Caki2 (cell line): ENCODE results near the gene KIF22. TPM values are rescaled to one million over a fixed set of nuclear protein-coding genes. Genes with fewer than 3 reads are reported as not detected.
"Not testable (repeated sequence)": the region's sequence is repeated elsewhere in the genome, so short reads cannot be mapped to it uniquely, and the experiment has no call there.

Source experiments
- DNase-seq: peaks from one replicate; pipeline ENCODE4 v3.0.0-alpha.2; 2015; ENCODE audit warnings: low read depth
- in situ Hi-C: cut with HindIII; loops from 2 replicates; pipeline ENCODE4 v1.10.0; 2016; ENCODE audit warnings: low sequenced_read_pairs, low pct_unique_long_range_greater_than_20kb, mixed read lengths
- total RNA-seq: library from RNA; depleted of rRNA; stranded (reverse); fragments of >200 nt; shearing (Covaris generic); gene quantifications from 2 replicates; pipeline ENCODE4 v1.2.3, GENCODE V29; 2014; ENCODE audit warnings: low replicate concordance; rRNA removed

KIF22 gene
- total RNA-seq = 168 and 188 TPM in 2 replicates

DNA sequence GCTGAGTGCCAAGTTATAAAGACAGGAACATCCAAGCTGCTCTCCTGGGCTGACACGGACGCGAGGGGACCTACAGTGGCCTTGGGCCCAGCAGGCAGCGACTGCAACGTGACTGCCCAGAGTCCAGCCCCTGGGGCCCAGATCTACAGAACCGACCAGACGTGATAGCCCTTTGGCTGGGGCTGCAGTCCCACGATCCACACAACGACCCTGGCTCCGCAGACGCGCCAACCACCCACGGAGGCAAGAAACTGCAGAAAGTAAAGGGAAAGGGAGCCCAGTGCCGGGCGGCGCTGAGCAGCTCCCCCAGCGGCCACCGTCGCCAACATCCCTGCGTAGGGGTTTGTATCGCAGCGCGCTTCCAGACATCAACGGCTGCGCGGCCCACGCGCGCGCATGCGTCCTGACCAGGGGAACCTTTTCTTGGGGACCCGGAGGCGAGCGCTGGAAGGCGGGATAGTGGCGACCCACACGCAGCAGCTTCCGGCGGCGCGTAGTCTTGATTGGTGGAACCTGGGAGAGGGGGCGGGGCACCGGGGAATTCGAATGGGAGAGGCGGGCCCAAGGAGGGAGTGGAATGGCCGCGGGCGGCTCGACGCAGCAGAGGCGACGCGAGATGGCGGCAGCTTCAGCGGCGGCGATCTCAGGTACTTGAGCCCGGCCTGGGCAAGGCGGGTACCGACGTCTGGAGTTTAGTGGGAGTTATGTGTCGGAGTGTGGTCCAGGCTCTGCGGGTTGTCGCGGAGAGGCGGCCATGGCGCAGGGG is at the start of gene KIF22:
KIF22 (plus strand) TSS at position 569 of the 766 bp plus-strand sequence; CDS start at position 578, 9 bp downstream.
- DNase-seq = peak; percentile 99
- in situ Hi-C loops = no loop called here

DNA sequence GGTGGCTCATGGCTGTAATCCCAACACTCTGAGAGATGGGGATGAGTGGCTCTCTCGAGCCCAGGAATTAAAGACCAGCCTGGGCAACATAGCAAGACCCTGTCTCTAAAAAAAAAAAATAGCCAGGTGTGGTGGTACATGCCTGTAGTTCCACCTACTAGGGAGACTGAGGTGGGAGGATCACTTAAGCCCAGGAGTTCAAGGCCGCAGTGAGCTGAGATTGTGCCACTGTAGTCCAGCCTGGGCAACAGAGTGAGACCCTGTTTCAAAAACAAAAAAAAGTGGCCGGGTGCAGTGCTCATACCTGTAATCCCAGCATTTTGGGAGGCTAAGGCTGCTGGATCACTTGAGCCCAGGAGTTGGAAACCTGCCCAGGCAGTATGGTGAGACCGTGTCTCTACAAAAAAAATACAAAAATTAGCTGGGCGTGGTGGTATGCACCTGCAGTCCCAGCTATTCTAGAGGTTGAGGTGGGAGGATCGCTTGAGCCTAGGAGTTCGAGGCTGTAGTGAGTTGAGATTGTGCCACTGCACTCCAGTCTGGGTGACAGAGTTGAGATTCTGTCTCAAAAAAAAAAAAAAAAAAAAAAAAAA is 47.8 kb upstream of the KIF22 start:
- in situ Hi-C loops = no loop called here
- DNase-seq = no peak

DNA sequence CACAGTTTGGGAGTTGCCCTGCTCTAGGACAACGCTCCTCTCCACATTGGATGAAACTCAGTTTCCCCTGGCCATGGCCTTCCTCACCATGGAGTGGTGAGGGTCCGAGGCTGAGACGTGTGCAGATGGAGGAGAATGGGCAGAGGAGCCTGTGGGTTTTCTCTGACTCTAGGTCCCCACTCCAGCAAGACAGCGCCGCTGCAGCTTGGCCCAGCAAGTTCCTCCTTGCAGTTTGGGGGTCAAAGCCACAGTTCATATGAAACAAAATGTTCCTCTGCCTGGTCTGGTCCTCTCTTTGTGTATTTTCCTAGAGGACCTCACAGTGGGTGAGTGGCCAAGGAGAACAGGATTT is 47.1 kb upstream of the KIF22 start:
- in situ Hi-C loops = no loop called here
- DNase-seq = no peak

DNA sequence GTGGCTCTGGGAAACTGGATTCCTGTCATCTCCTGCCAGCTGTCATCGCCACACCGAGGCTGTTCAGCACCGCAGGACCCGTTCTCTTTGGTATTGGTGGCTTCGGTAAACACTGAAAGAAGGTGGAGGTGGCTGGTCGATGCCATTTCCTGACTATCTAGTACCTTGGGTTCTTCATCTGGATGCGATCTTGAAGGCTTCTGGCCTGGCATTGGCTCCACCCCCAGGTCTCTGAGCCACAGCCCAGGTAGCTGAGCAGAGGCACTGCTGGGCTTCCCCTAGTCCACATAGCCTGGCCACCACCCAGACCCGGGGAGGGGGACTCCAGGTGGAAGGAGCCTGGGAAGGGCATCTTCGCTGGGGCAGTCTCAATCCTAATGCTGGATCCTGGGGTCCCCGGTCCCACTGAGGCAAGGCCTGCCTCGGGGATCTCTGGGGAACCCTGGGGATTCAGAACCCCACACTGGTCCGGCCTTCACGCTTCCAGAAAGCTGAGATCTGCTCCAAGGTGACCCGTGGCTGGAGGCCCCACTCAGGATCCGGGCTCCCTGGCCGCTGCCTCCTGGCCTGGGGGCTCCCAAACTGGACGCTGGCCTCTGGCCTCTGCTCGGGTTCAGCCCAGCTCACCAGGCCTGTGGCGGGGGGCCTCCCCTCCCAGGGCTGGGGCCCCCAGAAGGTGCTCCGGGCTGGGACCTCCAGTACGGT is 46.6 kb upstream of the KIF22 start:
- in situ Hi-C loops = no loop called here
- DNase-seq = no peak

DNA sequence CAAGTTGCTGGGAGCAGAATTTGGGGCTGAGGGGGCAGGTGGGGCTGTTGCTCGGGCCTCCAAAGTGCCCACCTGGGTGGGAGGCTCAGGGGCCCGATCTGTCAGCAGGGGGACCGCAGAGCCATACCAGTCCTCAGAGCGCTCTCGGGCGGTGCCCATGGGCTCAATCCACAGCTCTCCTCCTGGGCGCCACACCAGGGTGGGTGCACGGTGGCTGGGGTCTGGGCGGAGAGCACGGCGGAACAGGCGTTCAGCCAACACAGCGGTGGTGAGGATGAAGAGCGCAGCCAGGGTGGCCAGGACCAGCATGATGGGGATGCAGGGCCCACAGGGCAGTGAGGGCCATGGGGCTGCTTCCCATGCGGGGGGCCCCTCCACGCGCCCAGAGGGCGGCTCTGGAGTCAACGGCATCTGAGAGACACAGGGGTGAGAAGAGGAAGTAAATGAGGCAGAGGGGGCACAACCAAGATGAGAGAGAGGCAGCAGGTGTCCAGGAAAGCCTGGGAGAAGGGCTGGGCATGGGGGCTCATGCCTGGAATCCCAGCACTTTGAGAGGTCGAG is 45.9 kb upstream of the KIF22 start:
- in situ Hi-C loops = no loop called here
- no peak for DNase-seq

DNA sequence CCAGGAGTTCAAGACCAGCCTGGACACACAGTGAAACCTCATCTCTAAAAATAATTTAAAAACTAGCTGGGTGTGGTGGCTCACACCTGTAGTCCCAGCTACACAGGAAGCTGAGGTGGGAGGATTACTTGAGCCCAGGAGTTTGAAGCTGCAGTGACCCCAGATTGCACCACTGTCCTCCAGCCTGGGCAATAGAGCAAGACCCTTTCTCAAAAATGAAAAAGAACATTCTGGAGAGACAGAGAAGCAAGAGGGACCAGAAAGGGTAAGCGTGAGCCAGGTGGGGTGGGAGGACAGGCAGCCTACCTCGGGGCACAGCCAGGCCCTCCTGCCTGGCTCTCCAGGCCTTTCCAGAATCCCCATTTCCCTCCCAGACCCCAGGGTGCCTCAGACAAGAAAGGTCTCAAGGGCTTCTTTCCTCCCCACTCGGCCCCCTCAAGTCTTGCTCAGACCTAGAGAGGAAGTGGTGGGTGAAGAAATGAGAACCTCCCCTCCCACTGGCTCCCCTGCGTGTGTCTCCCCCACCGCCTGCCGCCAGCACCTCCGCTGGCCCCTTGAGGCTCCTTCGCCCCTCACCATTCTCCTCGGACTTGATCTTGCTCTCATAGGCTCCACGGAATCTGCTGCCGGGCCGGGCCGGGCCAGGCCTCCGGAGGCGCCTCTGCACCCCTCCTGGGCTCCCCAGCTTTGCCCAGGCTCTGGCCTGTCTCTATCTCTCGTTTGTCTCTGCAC is 45.3 kb upstream of the KIF22 start:
- in situ Hi-C loops = no loop called here
- no peak for DNase-seq

DNA sequence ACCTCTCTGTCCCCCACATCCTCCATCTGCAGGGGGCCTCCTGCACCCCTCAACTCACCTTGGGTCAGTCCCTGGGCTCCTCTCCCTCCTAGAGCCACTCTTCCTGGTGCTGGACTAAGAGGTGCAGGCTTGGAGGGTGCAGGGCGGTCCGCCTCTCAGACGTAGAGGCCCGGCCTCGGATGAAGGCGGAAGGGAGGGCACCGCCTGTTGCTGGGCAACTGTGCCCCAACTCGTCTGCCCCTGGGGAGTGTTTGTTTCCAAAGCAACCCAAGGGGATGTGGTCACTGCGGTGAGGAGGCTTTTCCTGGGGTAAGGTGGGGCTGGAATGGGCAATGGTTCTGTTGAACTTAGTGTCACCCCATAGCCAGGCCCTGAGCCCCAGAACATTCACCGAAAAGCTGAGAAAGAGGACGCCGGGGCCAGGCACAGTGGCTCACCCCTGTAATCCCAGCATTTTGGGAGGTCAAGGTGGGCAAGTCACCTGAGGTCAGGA is 44.7 kb upstream of the KIF22 start, which contains the start of gene C16orf54:
C16orf54 (minus strand) TSS at position 138 of the 493 bp plus-strand sequence. CDS start 1,039 bp downstream, outside the sequence.
- in situ Hi-C loops = no loop called here
- no peak for DNase-seq

DNA sequence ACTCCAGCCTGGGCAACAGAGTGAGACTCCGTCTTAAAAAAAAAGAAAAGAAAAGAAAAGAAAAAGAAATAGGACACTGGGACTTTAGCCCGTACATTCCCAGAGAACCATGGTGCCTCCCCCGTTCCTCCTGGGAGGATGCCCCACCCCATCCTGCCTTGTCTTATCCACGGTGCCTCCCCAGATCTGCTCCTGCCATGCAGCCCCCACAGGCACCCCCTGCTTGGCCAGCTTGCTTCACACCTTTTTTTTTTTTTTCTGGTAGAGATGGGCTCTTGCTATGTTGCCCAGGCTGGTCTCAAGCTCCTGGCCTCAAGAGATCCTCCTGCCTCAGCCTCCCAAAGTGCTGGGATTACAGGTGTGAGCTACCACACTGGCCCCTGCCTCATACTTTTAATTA is 44.0 kb upstream of the KIF22 start:
- DNase-seq, in situ Hi-C loops: not testable (repeated sequence)

DNA sequence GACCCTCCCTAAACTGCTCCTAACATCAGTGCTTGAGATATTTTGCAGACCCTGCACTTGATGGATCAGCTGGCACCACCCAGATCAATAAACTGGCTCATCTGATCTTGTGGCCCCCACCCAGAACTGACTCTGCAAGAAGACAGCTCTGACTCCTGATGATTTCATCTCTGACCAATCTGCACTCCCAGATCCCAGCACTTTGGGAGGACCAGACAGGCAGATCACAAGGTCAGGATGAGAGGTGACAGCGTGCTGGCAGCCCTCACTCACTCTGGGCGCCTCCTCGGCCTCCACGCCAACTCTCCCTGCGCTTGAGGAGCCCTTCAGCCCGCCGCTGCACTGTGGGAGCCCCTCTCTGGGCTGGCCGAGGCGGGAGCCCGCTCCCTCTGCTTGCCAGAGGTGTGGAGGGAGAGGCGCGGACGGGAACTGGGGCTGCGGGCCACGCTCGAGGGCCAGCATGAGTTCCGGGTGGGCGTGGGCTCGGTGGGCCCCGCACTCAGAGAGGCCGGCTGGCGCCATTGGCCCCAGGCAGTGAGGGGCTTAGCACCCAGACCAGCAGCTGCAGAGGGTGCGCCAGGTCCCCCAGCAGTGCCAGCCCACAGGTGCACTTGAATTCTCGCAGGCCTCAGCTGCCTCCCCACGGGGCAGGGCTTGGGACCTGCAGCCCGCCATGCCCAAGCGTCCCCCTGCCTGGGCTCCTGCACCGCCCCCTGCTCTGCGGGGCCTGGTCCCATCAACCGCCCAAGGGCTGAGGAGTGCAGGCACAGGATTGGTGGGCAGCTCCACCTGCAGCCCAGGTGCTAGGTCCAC is 42.4 kb upstream of the KIF22 start:
- in situ Hi-C loops = no loop called here
- DNase-seq = no peak

DNA sequence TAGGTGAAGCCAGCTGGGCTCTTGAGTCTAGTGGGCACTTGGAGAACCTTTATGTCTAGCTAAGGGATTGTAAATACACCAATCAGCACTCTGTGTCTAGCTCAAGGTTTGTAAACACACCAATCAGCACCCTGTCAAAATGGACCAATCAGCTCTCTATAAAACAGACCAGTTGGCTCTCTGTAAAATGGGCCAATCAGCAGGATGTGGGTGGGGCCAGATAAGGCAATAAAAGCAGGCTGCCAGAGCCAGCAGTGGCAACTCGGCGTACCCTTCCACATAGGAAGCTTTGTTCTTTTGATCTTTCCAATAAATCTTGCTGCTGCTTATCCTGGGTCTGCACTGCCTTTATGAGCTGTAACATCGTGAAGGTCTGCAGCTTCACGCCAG is 41.8 kb upstream of the KIF22 start:
- in situ Hi-C loops, DNase-seq: not testable (repeated sequence)

DNA sequence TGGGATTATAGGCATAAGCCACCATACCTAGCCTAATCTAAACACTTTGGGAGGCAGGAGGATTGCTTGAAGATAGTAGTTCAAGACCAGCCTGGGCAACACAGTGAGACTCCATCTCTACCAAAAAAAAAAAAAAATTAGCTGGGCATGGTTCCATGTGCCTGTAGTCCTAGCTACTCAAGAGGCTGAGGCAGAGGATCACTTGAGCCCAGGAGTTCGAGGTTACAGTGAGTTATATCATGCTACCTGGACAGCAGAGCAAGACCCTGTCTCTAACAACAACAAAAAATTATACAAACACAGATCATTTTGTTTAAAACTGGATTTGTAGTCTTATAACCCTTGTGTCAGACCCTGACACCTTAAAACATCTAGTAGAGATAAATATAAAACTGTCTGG is 37.0 kb upstream of the KIF22 start:
- DNase-seq = no peak
- in situ Hi-C loops = no loop called here

DNA sequence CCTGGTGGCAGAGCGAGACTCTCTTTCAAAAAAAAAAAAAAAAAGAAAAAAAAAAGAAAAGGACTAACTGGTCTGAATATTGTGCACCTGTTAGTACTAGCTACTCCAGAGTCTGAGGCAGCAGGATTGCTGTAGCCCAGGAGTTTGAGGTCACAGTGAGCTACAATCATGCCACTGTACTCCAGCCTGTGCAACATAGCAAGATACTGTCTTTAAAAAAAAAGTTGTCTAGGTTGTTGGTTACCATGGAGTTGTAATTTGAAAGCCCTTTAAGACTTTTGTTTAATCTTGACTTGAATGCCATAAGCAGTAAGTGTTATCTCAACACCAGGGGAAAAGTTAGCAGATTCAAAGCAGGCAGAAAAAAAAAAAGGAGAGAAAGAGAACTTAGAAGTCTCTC is 33.9 kb upstream of the KIF22 start:
- in situ Hi-C loops = no loop called here

DNA sequence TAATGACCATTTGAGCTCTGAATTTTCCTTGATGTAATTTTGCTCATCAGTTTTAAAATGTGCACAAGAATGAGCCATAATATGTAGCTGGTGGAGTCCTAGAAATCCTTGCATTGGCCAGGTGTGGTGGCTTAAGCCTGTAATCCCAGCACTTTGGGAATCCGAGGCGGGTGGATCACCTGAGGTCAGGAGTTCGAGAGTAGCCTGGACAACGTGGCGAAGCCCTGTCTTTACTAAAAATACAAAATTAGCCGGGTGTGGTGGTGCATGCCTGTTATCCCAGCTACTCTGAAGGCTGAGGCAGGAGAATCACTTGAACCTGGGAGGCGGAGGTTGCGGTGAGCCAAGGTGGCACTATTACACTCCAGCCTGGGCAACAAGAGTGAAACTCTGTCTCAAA is 33.5 kb upstream of the KIF22 start:
- DNase-seq, in situ Hi-C loops: not testable (repeated sequence)

More for the DNA sequence above, 33.9 kb upstream of the KIF22 start:
- no peak for DNase-seq

DNA sequence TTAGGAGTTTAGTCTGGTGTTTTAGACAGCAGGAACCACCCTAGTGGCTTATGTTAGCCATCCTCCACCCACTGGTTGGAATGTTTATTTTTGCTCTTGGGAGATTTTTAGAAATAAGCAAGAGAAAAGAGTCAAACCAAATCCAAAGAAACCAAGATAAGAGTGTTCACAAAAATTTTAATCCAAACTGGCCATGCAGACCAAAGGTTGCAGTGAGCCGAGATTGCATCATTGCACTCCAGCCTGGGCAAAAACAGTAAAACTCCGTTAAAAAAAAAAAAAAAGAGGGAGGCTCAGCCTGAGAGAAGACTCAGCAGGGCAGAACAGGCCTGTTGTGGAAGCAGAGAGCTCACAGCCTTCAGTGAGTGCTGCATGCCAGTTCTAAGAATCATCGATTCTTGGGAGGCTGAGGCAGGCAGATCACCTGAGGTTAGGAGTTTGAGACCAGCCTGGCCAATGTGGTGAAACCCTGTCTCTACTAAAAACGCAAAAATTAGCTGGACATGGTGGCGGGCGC is 32.5 kb upstream of the KIF22 start:
- DNase-seq = peak; percentile 46

DNA sequence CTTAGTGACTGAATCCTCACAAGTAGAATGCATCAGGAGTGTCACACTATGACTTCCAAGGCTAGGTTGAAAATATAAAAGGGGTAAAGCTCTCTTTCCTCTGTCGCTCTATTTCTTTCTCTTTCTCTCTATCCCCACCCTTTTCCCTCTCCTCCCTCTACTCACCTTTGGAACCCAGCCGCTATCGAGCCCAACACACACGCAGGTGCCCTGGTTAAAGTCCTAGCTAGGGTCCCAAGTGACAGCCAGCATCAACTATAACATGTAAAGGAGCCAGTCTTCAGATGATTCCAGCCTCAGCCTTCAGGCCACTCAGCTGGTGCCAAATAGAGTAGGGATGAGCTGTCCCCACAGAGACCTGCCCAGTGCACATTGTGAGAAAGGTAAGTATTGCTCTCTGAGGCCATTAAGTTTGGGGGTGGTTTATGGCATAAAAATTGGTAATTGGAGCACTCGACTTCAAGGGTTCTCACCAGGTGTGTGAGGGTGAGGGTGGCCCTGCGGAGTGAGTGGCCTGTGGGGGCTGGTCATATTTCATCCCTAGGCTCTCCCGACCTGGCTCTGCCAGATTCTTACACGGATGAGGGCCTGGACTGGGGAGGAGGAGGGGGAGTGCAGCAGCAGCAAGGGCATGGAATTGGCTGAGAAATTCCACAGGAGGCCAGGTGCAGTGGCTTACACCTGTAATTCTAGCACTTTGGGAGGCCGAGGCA is 29.8 kb upstream of the KIF22 start:
- in situ Hi-C loops = no loop called here
- DNase-seq = no peak

More for the DNA sequence above, 32.5 kb upstream of the KIF22 start:
- in situ Hi-C loops = no loop called here

DNA sequence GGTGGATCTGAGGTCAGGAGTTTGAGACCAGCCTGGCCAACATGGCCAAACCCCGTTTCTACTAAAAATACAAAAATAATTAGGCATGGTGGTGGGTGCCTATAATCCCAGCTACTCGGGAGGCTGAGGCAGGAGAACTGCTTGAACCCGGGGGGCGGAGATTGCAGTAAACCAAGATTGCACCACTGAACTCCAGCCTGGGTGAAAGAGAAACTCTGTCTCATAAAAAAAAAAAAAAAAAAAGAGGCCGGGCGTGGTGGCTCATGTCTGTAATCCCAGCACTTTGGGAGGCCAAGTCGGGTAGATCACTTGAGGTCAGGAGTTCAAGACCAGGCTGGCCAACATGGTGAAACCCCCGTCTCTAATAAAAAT is 29.3 kb upstream of the KIF22 start:
- DNase-seq, in situ Hi-C loops: not testable (repeated sequence)

DNA sequence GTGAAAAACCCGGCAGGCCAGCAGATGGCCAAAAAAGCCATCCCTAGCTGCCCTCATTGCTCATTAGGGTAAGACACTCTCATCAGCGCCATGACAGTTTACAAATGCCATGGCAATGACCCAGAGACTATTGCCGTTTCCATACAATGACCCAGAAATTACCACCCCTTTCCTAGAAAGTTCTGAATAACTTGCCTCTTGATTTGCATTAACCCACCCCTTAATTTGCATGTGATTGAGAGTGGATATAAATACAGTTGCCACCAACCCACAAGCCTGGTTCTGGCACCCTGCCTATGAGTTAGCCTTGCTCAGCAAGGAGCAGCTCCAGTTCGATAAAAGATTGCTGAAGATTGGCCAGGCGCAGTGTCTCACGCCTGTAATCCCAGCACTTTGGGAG is 28.7 kb upstream of the KIF22 start:
- in situ Hi-C loops = no loop called here
- DNase-seq = no peak
